Mucosa of stomach (tissue), 1 donor: ENCODE measurements around the gene UBQLN4.
"Not testable (repeated sequence)": the region's sequence is repeated elsewhere in the genome, so short reads cannot be mapped to it uniquely, and the experiment has no call there.

Experiments
- H3K27me3 ChIP-seq: one replicate; pipeline ENCODE4 v1.7.0; 2013; ENCODE audit warnings: mild to moderate bottlenecking, low read length; ENCODE audit not compliant: control insufficient read depth, insufficient read depth
- H3K36me3 ChIP-seq: one replicate; pipeline ENCODE4 v1.7.0; 2013; ENCODE audit warnings: low read length; ENCODE audit not compliant: control insufficient read depth, insufficient read depth
- H3K4me1 ChIP-seq: one replicate; pipeline ENCODE4 v1.7.0; 2013; ENCODE audit warnings: mild to moderate bottlenecking, low read length; ENCODE audit not compliant: control insufficient read depth, insufficient read depth
- H3K4me3 ChIP-seq: one replicate; pipeline ENCODE4 v1.7.0; 2013; ENCODE audit warnings: low read length
- H3K9ac ChIP-seq: one replicate; pipeline ENCODE4 v1.7.0; 2013; ENCODE audit warnings: mild to moderate bottlenecking, low read length, moderate library complexity
- H3K9me3 ChIP-seq: one replicate; pipeline ENCODE4 v1.7.0; 2013; ENCODE audit warnings: mild to moderate bottlenecking, low read length, moderate library complexity; ENCODE audit not compliant: control insufficient read depth
- donor health status: Pancreatic carcinoma.

UBQLN4 gene

GRCh38 chr1:156077430-156077760 lies 23.8 kb upstream of the UBQLN4 start:
- Histone ChIP-seq H3K27me3 (no peaks in the 10 kb centered on the region), H3K36me3 (no peaks in the 10 kb centered on the region), H3K9ac (no peak overlapping the region), H3K4me1 (peaks cover 11% of the 10 kb centered on the region), H3K9me3 (no peaks in the 10 kb centered on the region), H3K4me3 (no peak overlapping the region)

DNA sequence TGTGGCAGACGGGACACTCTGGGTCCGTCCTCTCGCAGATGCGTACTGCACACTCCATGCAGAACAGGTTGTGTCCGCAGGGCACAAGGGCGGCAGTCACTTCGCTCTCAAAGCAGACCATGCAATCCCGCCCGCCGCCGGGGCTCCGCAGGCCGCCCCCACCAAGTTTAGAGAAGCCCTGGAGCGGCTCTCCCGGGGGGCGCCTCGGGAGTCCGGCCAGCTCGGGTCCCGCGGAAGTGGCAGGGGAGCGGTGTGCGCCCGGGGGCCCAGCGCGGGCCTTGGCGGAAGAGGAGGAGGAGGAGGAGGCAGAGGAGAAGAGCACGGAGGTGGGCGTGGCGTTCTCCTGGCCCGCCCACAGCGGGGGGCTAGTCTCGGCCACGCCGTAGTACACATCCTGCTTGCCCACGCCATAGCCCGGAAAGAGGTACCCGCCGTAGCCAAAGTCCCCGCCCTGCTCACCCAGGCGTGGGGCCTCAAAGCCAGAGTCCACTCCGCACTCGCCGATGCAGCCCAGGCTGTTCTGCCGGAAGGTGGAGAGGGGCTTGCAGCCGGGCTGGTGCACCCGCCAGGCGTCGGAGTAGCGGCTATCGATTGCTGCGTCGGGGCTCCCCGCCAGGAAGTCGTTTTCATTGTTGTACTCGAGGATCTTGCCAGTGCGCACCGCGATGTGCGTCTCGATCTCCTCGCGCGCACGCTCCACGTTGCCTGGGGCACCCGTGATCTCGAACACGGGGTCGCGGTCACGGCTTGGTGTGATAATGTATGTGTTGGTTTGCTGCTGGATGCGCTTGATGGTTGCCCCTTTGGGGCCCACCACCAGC lies 23.2 kb upstream of the UBQLN4 start:
- Histone ChIP-seq H3K4me1 (peaks cover 11% of the 10 kb centered on the region), H3K36me3 (no peaks in the 10 kb centered on the region), H3K9me3 (no peaks in the 10 kb centered on the region), H3K9ac (no peak overlapping the region), H3K27me3 (no peaks in the 10 kb centered on the region), H3K4me3 (no peak overlapping the region)

- no peak overlapping the region for H3K9ac ChIP-seq
Observed at GRCh38 chr1:156075775-156076204, 22.2 kb upstream of the UBQLN4 start.

GRCh38 chr1:156075162-156075561 lies 21.6 kb upstream of the UBQLN4 start:
- Histone ChIP-seq H3K4me1 (peaks cover 11% of the 10 kb centered on the region), H3K9me3 (no peaks in the 10 kb centered on the region), H3K4me3 (no peak overlapping the region), H3K36me3 (no peaks in the 10 kb centered on the region), H3K27me3 (no peaks in the 10 kb centered on the region), H3K9ac (no peak overlapping the region)

More at GRCh38 chr1:156075775-156076204, 22.2 kb upstream of the UBQLN4 start:
- Histone ChIP-seq H3K4me3 (no peak overlapping the region), H3K27me3 (no peaks in the 10 kb centered on the region), H3K4me1 (peaks cover 11% of the 10 kb centered on the region), H3K36me3 (no peaks in the 10 kb centered on the region), H3K9me3 (no peaks in the 10 kb centered on the region)

- Histone ChIP-seq H3K4me3 (no peak overlapping the region), H3K36me3 (no peaks in the 10 kb centered on the region), H3K27me3 (no peaks in the 10 kb centered on the region), H3K9me3 (no peaks in the 10 kb centered on the region), H3K4me1 (peaks cover 11% of the 10 kb centered on the region), H3K9ac (no peak overlapping the region)
Observed at GRCh38 chr1:156074661-156075060, 21.1 kb upstream of the UBQLN4 start.

DNA sequence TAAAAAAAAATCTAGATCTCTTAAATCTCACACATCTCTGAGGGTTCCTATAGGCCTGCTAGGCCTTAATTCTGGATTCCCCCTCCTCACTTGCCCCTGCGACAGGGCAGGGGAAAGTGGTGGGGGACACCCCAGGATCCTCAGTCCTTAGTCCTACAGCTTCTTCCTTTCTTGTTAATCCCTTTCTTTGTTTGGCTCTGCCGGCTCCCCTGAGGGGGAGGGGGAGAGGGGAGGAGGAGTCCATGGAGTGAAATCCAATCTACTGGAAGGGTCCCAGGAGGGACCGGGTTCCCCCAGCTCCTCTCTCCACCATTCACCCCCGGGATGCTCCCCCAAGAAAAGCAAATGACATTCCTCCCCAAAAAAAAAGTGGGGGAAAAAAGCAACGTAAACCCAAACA lies 20.1 kb upstream of the UBQLN4 start:
- H3K9ac ChIP-seq: no peak overlapping the region
- H3K4me3 ChIP-seq: no peak overlapping the region
- no peaks in the 10 kb centered on the region for H3K36me3 ChIP-seq
- no peaks in the 10 kb centered on the region for H3K27me3 ChIP-seq
- H3K9me3 ChIP-seq: no peaks in the 10 kb centered on the region
- H3K4me1 ChIP-seq: peaks cover 10% of the 10 kb centered on the region

DNA sequence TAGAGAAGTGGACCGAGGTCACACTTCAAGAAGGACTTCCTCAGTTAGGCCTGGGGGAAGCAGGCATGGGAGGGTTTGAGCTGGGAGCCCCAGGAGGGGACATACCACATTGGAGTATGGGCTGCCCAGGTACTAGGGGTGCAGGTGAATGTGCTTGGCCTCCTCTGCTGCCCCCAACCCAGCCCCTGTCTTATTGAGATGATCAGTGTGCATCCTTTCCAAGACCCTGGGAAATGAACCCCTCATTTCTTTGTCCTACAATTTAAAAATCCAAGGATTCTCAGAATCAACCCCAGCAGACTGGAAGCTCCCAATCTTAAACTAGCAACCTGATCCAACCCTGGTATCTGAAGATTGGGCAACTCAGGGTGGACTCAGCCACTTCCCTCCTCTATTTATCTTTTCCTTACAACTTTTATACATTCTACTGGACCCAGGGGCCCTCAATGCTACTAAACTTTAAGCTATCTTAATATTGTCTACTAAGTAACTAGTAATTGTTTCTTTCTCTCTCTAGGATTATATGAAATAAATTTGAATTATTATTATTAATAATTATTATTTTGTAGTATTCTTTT lies 19.6 kb upstream of the UBQLN4 start:
- H3K4me3 ChIP-seq: no peak overlapping the region
- no peak overlapping the region for H3K9ac ChIP-seq
- H3K9me3 ChIP-seq: no peaks in the 10 kb centered on the region
- no peaks in the 10 kb centered on the region for H3K27me3 ChIP-seq
- H3K36me3 ChIP-seq: no peaks in the 10 kb centered on the region
- peaks cover 6% of the 10 kb centered on the region for H3K4me1 ChIP-seq

GRCh38 chr1:156072251-156072650 lies 18.7 kb upstream of the UBQLN4 start:
- no peak overlapping the region for H3K9ac ChIP-seq
- peaks cover 6% of the 10 kb centered on the region for H3K4me1 ChIP-seq
- H3K4me3 ChIP-seq: no peak overlapping the region
- H3K36me3 ChIP-seq: no peaks in the 10 kb centered on the region
- no peaks in the 10 kb centered on the region for H3K9me3 ChIP-seq
- no peaks in the 10 kb centered on the region for H3K27me3 ChIP-seq

GRCh38 chr1:156071332-156071816 lies 17.8 kb upstream of the UBQLN4 start:
- H3K9me3 ChIP-seq, H3K36me3 ChIP-seq, H3K4me3 ChIP-seq, H3K9ac ChIP-seq, H3K27me3 ChIP-seq, H3K4me1 ChIP-seq: not testable (repeated sequence)

DNA sequence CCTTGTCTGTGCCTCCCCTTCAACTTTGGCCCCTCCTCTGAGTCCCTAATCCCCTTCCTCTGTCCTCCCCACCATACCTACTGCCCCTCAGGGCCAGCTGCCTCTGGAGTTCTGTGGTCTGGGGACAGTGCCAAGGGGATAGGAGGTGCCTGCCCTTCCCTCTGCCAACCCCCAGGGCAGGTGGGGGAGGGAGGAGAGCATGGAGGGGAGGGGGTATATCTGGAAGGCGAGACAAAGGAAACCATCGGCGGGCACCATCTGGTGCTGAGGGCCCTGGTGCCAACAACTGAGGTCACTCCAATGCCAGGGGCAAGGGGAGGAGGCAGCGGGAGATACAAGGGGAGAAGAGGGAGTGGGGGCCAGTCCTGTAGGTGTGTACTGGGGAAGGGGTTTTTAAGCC lies 16.9 kb upstream of the UBQLN4 start:
- Histone ChIP-seq H3K9ac (no peak overlapping the region), H3K4me1 (no peaks in the 10 kb centered on the region), H3K36me3 (no peaks in the 10 kb centered on the region), H3K9me3 (no peaks in the 10 kb centered on the region), H3K27me3 (no peaks in the 10 kb centered on the region), H3K4me3 (no peak overlapping the region)

DNA sequence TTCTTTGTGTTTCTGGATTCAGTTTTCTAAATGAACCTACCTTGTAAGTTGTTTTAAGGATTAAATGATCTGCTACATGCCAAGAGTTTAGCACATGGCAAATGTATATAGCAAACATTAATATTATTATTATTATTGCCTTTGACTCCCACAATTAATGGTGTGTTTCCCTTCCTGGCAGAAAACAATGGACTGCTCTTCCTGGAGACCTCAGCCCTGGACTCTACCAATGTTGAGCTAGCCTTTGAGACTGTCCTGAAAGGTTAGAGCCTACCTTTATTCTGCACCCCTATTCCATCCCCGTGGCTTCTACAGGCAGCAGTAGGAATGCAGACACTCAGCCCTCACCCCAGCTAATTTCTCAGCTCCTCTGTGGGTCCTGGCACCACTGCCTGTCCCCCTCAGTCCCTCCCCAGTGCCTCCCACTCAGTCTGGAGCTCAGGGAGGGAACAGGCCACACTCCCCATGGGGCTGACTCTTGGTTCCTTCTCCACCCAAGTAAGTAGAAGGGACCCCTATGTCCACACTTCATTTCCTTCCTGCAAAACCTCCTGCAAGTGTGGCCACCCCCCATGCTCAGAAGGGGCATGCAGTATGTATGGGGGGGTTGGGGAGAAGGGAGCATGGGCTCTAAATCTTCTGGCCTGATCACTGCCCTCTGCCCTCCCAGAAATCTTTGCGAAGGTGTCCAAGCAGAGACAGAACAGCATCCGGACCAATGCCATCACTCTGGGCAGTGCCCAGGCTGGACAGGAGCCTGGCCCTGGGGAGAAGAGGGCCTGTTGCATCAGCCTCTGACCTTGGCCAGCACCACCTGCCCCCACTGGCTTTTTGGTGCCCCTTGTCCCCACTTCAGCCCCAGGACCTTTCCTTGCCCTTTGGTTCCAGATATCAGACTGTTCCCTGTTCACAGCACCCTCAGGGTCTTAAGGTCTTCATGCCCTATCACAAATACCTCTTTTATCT lies 16.2 kb upstream of the UBQLN4 start:
- Histone ChIP-seq H3K4me3 (no peak overlapping the region), H3K9me3 (no peaks in the 10 kb centered on the region), H3K4me1 (no peaks in the 10 kb centered on the region), H3K27me3 (no peaks in the 10 kb centered on the region), H3K9ac (no peak overlapping the region), H3K36me3 (no peaks in the 10 kb centered on the region)

GRCh38 chr1:156067262-156067661 lies 13.7 kb upstream of the UBQLN4 start:
- Histone ChIP-seq H3K4me3 (no peak overlapping the region), H3K36me3 (no peaks in the 10 kb centered on the region)

More at GRCh38 chr1:156067262-156067661, 13.7 kb upstream of the UBQLN4 start:
- peaks cover 11% of the 10 kb centered on the region for H3K4me1 ChIP-seq
- no peak overlapping the region for H3K9ac ChIP-seq
- no peaks in the 10 kb centered on the region for H3K27me3 ChIP-seq
- no peaks in the 10 kb centered on the region for H3K9me3 ChIP-seq
